IPS-NIHi7 (cell line): ENCODE results near the gene DRAXIN.

Experiments
- DNase-seq: peaks from one replicate; pipeline ENCODE4 v3.0.0; 2012; ENCODE audit warnings: mixed read lengths; ENCODE audit errors: extremely low spot score

The DRAXIN gene

GRCh38 chr1:11685210-11685752 lies 6.2 kb upstream of the DRAXIN start:
- no peak for DNase-seq

GRCh38 chr1:11688506-11688905 lies 3.0 kb upstream of the DRAXIN start:
- DNase-seq = no peak

GRCh38 chr1:11690397-11691301 lies 861 bp upstream of the DRAXIN start:
- DNase-seq = no peak

DNA sequence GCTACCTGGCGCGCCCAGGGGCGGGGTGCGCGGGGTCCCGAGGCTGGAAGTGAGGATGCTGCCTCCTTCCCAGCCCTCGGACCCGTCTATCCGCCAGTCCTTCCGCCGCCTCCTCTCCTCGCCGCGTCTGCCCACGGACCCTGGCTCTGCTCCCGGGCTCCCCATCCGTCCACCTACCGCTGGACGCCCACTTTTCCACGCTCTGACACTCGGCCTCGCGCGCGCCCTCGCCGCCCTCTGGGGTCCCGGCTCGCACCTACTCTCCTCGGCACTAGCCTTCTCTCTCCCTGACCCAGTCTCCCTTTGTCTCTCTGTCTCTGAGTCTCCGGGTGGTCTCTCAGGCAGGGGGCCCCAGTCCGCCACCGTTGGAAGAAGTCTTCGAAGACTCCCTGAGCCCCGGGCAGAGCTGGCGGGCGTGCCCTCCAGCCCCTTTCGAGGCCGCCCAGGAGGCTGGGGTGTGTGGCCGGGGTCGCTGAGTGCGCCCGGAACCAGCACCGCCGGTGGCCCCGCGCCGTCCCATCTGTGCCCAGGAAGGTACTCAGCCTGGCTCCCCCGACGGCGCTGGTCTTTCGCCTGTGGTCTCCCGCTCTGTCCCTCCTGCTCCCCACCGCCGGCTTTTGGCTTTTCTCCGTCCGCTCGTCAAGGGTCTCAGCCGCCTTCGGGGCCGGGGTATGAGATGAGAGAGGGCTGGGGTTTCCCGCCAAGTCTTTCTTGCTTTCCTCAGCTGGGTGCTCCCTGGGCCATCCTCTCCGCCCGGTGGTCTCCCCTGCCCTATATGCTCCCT lies 610 bp downstream of the DRAXIN start:
- DNase-seq = no peak

- DNase-seq = no peak
Measured at GRCh38 chr1:11693024-11693590, 1.6 kb downstream of the DRAXIN start.

- DNase-seq = no peak
Measured at GRCh38 chr1:11693917-11694316, 2.4 kb downstream of the DRAXIN start.

DNA sequence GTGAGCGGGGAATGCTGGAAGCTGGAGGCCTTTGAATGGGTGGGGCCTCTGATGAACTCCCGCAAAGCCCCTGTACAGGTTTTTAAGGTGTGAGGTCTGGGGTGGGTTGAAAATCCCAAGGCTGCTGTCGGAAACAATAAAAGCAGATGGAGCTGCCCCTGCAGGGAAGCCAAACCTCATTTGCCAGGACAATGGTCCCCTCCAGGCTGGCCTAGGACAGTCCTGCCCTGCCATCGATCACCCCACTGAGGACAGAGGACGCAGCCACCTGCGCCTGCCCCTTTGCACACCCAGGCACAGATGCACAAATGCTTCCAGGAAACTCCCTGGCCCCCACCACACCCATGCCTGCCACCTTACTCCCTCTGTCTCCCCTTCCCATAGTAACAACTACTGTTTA lies 4.4 kb downstream of the DRAXIN start:
- DNase-seq = no peak

DNA sequence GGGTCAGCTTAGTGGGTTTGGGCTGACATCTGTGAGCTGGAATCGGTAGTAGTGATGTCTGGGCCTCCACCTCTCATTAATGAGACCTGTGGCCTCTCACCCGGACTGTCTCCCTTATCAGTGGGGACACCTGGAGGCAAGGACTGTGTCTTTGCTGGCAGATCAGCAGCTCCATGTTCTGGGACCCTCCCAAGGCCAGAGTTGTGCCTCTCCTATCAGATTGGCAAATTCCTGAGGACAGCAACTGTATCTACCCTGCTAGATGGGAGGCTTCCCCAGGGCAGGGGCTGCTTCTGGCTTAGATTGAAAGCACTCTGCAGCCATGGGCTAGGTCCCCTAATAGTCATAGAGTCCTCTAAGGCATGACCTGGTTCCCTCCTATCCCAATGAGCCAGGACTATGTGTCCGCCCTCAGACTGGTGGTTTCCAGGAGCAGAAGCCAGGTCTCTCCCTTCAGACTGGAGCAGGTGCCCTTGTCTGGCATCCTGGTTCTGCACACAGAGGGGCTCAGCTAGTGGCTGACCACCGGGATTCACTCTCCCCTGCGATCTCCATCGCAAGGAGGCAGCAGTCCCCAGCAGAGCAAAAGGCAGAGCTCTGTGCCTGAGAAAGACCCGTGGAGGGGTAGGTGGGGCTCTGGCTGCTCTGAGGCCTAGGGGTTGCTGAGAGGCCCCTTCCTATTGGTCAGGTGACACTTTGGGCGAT lies 5.8 kb downstream of the DRAXIN start:
- DNase-seq = no peak

DNA sequence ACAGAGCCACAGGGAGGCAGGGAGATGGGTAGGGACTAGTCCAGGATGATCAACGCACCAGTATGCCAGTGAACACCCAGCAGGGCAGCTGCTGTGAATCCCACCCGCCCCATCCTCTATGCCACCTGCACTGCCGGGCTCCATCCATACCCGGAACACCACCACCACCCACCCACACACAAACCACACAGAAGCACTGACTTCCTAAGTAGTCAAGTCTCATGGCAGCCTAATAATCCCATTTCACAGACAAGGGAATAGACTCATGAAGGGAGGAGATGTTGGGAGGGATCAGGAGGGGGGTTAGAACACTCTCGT lies 6.3 kb downstream of the DRAXIN start:
- DNase-seq = no peak

GRCh38 chr1:11700601-11701467 lies 9.3 kb downstream of the DRAXIN start:
- DNase-seq = no peak

GRCh38 chr1:11701551-11701961 lies 10.0 kb downstream of the DRAXIN start:
- DNase-seq = no peak

- no peak for DNase-seq
Measured at GRCh38 chr1:11701981-11702803, 10.7 kb downstream of the DRAXIN start.

GRCh38 chr1:11703357-11704193 lies 12.1 kb downstream of the DRAXIN start:
- no peak for DNase-seq

- DNase-seq = no peak
Measured at GRCh38 chr1:11704194-11704529, 12.7 kb downstream of the DRAXIN start.

- no peak for DNase-seq
Measured at GRCh38 chr1:11704691-11705475, 13.4 kb downstream of the DRAXIN start.

GRCh38 chr1:11705596-11705995 lies 14.1 kb downstream of the DRAXIN start:
- DNase-seq = no peak

DNA sequence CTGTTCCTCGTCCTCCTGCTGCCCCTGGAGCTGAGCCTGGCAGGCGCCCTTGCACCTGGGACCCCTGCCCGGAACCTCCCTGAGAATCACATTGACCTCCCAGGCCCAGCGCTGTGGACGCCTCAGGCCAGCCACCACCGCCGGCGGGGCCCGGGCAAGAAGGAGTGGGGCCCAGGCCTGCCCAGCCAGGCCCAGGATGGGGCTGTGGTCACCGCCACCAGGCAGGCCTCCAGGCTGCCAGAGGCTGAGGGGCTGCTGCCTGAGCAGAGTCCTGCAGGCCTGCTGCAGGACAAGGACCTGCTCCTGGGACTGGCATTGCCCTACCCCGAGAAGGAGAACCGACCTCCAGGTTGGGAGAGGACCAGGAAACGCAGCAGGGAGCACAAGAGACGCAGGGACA lies 14.8 kb downstream of the DRAXIN start:
- DNase-seq = no peak

- DNase-seq = no peak
Measured at GRCh38 chr1:11707621-11708276, 16.2 kb downstream of the DRAXIN start.
